ENCODE data around the gene UGT1A7. TPM values are rescaled to one million over a fixed set of nuclear protein-coding genes. Genes with fewer than 3 reads are reported as not detected.

The UGT1A7 gene
- total and polyA plus RNA-seq, 2 experiments from 2014 or later: not detected

GRCh38 chr2:233708942-233709341, 27.2 kb downstream of the UGT1A7 start:
- DNase-seq: no peak
- no peaks in the 10 kb centered on the region for H4K20me1 ChIP-seq (ENCODE audit: insufficient read depth)
- no peaks in the 10 kb centered on the region for H3K9me2 ChIP-seq (ENCODE audit: insufficient read depth)
- WGBS, 2 experiments (ENCODE audit: low coverage in 1 of 2, low lambda C conversion rate in 2 of 2, missing lambda C conversion rate in 2 of 2): 38 to 43% methylated on average over 5 of the region's 5 CpGs
- in situ Hi-C loops (cut with MboI): no loop called here
- H3K79me2 ChIP-seq (ENCODE audit: insufficient read depth): no peaks in the 10 kb centered on the region
- no peak overlapping the region for H3K4me3 ChIP-seq
- no peaks in the 10 kb centered on the region for H3K9me3 ChIP-seq (ENCODE audit: low read depth)
- no peak overlapping the region for H2AFZ ChIP-seq
- H3K4me1 ChIP-seq (ENCODE audit: insufficient read depth): peaks cover 8% of the 10 kb centered on the region; the same call in 1 of the 2 replicates
- TF ChIP-seq EZH2 (IDR thresholded peaks at IDR 0.05; ENCODE audit: insufficient read depth, poor library complexity, severe bottlenecking) (no peak), EZH2phosphoT487 (IDR thresholded peaks at IDR 0.05; ENCODE audit: insufficient read depth, low read depth) (no peak)
- no peak overlapping the region for H3K27ac ChIP-seq
- H3K27me3 ChIP-seq (replicated peaks; ENCODE audit: insufficient read depth): peaks cover 39% of the 10 kb centered on the region
- no peak overlapping the region for H3K4me2 ChIP-seq (ENCODE audit: unreplicated experiment)
- H3K9ac ChIP-seq: no peak overlapping the region
- H3F3A ChIP-seq (ENCODE audit: insufficient read depth): no peaks in the 10 kb centered on the region
- no peaks in the 10 kb centered on the region for H3K36me3 ChIP-seq (ENCODE audit: low read depth)

- no peaks in the 10 kb centered on the region for H4K20me1 ChIP-seq (ENCODE audit: insufficient read depth)
- no peak for TF ChIP-seq EZH2phosphoT487 (IDR thresholded peaks at IDR 0.05; ENCODE audit: insufficient read depth, low read depth)
- TF ChIP-seq EZH2 (IDR thresholded peaks at IDR 0.05; ENCODE audit: insufficient read depth, poor library complexity, severe bottlenecking): no peak
- H3K27ac ChIP-seq: no peak overlapping the region
- peaks cover 61% of the 10 kb centered on the region for H3K27me3 ChIP-seq (replicated peaks; ENCODE audit: insufficient read depth)
- in situ Hi-C loops (cut with MboI): loop anchor here (10.0 kb wide), 1 partner anchor 257 kb away; no protein-coding TSS in a partner anchor
- no peak overlapping the region for H3K4me2 ChIP-seq (ENCODE audit: unreplicated experiment)
- no peak overlapping the region for H3K9ac ChIP-seq
- DNase-seq: peak; percentile 88
- H3F3A ChIP-seq (ENCODE audit: insufficient read depth): no peaks in the 10 kb centered on the region
- H3K4me1 ChIP-seq (ENCODE audit: insufficient read depth): peaks cover 8% of the 10 kb centered on the region; the same call in 1 of the 2 replicates
- no peak overlapping the region for H2AFZ ChIP-seq
- 18 to 19% methylated on average over 11 of the region's 11 CpGs for WGBS, 2 experiments (ENCODE audit: low coverage in 1 of 2, low lambda C conversion rate in 2 of 2, missing lambda C conversion rate in 2 of 2)
- no peaks in the 10 kb centered on the region for H3K9me2 ChIP-seq (ENCODE audit: insufficient read depth)
- H3K9me3 ChIP-seq (ENCODE audit: low read depth): no peaks in the 10 kb centered on the region
- no peaks in the 10 kb centered on the region for H3K79me2 ChIP-seq (ENCODE audit: insufficient read depth)
- no peaks in the 10 kb centered on the region for H3K36me3 ChIP-seq (ENCODE audit: low read depth)
- H3K4me3 ChIP-seq: no peak overlapping the region
Measured at GRCh38 chr2:233711312-233712008, 29.8 kb downstream of the UGT1A7 start.

GRCh38 chr2:233712611-233713261, 31.0 kb downstream of the UGT1A7 start, which contains the start of gene UGT1A5:
Gene UGT1A5 (plus strand): TSS chr2:233712907. CDS start chr2:233712992, 85 bp downstream.
- WGBS, 2 experiments (ENCODE audit: low coverage in 1 of 2, low lambda C conversion rate in 2 of 2, missing lambda C conversion rate in 2 of 2): 40 to 45% methylated on average over 14 of the region's 14 CpGs
- Histone ChIP-seq H4K20me1 (ENCODE audit: insufficient read depth) (no peaks in the 10 kb centered on the region), H3K79me2 (ENCODE audit: insufficient read depth) (no peaks in the 10 kb centered on the region), H3K4me1 (ENCODE audit: insufficient read depth) (peaks cover 6% of the 10 kb centered on the region; the same call in 1 of the 2 replicates), H3K27me3 (replicated peaks; ENCODE audit: insufficient read depth) (peaks cover 64% of the 10 kb centered on the region), H3K9me3 (ENCODE audit: low read depth) (no peaks in the 10 kb centered on the region), H3K9ac (no peak within 1 kb of the TSS), H3K4me3 (no peak within 1 kb of the TSS), H3F3A (ENCODE audit: insufficient read depth) (no peaks in the 10 kb centered on the region), H3K27ac (no peak within 1 kb of the TSS), H3K9me2 (ENCODE audit: insufficient read depth) (no peaks in the 10 kb centered on the region), H2AFZ (no peak within 1 kb of the TSS), H3K4me2 (ENCODE audit: unreplicated experiment) (no peak within 1 kb of the TSS), H3K36me3 (ENCODE audit: low read depth) (no peaks in the 10 kb centered on the region)
- TF ChIP-seq EZH2phosphoT487 (IDR thresholded peaks at IDR 0.05; ENCODE audit: insufficient read depth, low read depth) (no peak), EZH2 (IDR thresholded peaks at IDR 0.05; ENCODE audit: insufficient read depth, poor library complexity, severe bottlenecking) (no peak)
- in situ Hi-C loops (cut with MboI): loop anchor here (10.0 kb wide), 1 partner anchor 258 kb away; no protein-coding TSS in a partner anchor
- no peak for DNase-seq

- no peak overlapping the region for H3K4me2 ChIP-seq (ENCODE audit: unreplicated experiment)
- WGBS, 2 experiments (ENCODE audit: low coverage in 1 of 2, low lambda C conversion rate in 2 of 2, missing lambda C conversion rate in 2 of 2): 48 to 54% methylated on average over 7 of the region's 7 CpGs
- H3K79me2 ChIP-seq (ENCODE audit: insufficient read depth): no peaks in the 10 kb centered on the region
- no peak overlapping the region for H3K9ac ChIP-seq
- H3K27ac ChIP-seq: no peak overlapping the region
- H3K9me2 ChIP-seq (ENCODE audit: insufficient read depth): no peaks in the 10 kb centered on the region
- no peaks in the 10 kb centered on the region for H3F3A ChIP-seq (ENCODE audit: insufficient read depth)
- H3K27me3 ChIP-seq (replicated peaks; ENCODE audit: insufficient read depth): peaks cover 65% of the 10 kb centered on the region
- in situ Hi-C loops (cut with MboI): loop anchor here (10.0 kb wide), 1 partner anchor 258 kb away; no protein-coding TSS in a partner anchor
- no peak overlapping the region for H2AFZ ChIP-seq
- no peak overlapping the region for H3K4me3 ChIP-seq
- TF ChIP-seq EZH2phosphoT487 (IDR thresholded peaks at IDR 0.05; ENCODE audit: insufficient read depth, low read depth) (no peak), EZH2 (IDR thresholded peaks at IDR 0.05; ENCODE audit: insufficient read depth, poor library complexity, severe bottlenecking) (no peak)
- no peak for DNase-seq
- H3K9me3 ChIP-seq (ENCODE audit: low read depth): no peaks in the 10 kb centered on the region
- no peaks in the 10 kb centered on the region for H4K20me1 ChIP-seq (ENCODE audit: insufficient read depth)
- peaks cover 1% of the 10 kb centered on the region; the same call in 1 of the 2 replicates for H3K4me1 ChIP-seq (ENCODE audit: insufficient read depth)
- no peaks in the 10 kb centered on the region for H3K36me3 ChIP-seq (ENCODE audit: low read depth)
Measured at GRCh38 chr2:233713262-233713615, 31.5 kb downstream of the UGT1A7 start.
